WERI-Rb-1 (cell line): ENCODE data around the gene SPESP1.

Source experiments
- DNase-seq: peaks from one replicate; pipeline ENCODE4 v3.0.0-alpha.2; 2020
- H3K27ac ChIP-seq: fragments of 250-450 bp; sonication (Bioruptor Pico); 2 replicates; pipeline ENCODE4 v1.5.1; 2020; ENCODE audit warnings: mild to moderate bottlenecking, moderate library complexity
- H3K27me3 ChIP-seq: fragments of 250-450 bp; sonication (Bioruptor Pico); 2 replicates; pipeline ENCODE4 v1.5.1; 2021; ENCODE audit warnings: mild to moderate bottlenecking, low read depth, moderate library complexity; ENCODE audit not compliant: insufficient read depth, severe bottlenecking
- H3K36me3 ChIP-seq: fragments of 250-450 bp; sonication (Bioruptor Pico); 2 replicates; pipeline ENCODE4 v1.5.1; 2020; ENCODE audit warnings: mild to moderate bottlenecking, moderate library complexity
- H3K4me3 ChIP-seq: 2 replicates; pipeline ENCODE4 v1.5.1; 2011; ENCODE audit warnings: low read depth, mild to moderate bottlenecking, control low read depth, low read length
- H3K9me3 ChIP-seq: fragments of 250-450 bp; sonication (Bioruptor Pico); 2 replicates; pipeline ENCODE4 v1.5.1; 2021; ENCODE audit warnings: mild to moderate bottlenecking, moderate library complexity; ENCODE audit not compliant: severe bottlenecking
- CTCF ChIP-seq: IDR thresholded peaks from 2 replicates; pipeline ENCODE4 v1.5.1; 2011; ENCODE audit warnings: low read depth, mild to moderate bottlenecking, control low read depth, inconsistent platforms, low read length

The SPESP1 gene

DNA sequence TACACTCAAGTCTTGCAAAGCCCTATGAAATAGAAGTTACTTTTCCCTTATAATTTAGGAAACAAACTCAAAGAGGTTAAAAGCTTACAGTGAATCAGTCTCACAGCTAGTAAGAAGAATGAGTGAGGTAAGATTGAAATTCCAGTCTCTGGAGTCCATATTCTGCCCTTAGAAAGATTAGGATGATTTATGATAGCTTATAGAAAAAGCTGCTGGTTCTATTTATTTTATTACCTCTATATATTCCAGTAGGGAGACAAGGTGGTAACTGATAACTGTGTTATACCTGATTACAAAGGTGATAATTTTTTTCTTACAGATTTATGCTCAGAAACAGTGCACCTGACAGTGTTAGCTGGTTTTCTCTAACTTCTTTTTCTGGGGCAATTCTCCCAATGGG, 34.1 kb upstream of the SPESP1 start:
- no peak overlapping the region for H3K4me3 ChIP-seq

GRCh38 chr15:68897016-68897415, 33.3 kb upstream of the SPESP1 start:
- Histone ChIP-seq H3K36me3 (no peaks in the 10 kb centered on the region), H3K4me3 (no peak overlapping the region), H3K27me3 (no peaks in the 10 kb centered on the region), H3K27ac (no peak overlapping the region), H3K9me3 (no peaks in the 10 kb centered on the region)
- DNase-seq: no peak
- TF ChIP-seq CTCF: no peak

More for the DNA sequence above, 34.1 kb upstream of the SPESP1 start:
- H3K27ac ChIP-seq: no peak overlapping the region
- DNase-seq: no peak
- no peak for TF ChIP-seq CTCF
- no peaks in the 10 kb centered on the region for H3K9me3 ChIP-seq
- H3K36me3 ChIP-seq: no peaks in the 10 kb centered on the region
- no peaks in the 10 kb centered on the region for H3K27me3 ChIP-seq

GRCh38 chr15:68900027-68900426, 30.3 kb upstream of the SPESP1 start:
- no peak overlapping the region for H3K27ac ChIP-seq
- TF ChIP-seq CTCF: no peak
- no peak for DNase-seq

DNA sequence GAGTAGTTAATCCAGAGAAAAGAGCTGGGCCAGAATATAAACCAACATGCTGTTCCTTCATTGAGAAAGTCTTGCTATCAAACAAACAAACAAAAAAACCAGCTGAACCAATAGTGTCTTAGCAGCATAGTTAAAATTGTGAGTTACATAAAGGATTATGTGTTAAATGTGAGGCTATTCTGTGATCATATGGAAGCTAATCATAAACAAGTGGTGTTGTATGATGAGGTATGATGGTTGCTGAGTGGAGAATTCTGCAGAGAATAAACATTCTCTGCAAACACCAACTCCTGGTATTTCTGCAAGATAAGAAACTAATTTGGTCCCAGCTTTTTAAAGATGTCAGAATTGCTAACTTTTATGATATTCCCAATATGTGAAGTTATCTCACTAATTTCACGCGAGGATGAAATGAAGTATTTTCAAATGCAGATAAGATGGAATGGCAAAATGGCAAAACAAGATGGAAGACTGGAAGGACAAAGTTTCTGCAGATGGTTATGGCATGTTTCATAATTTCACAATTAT, 22.9 kb upstream of the SPESP1 start:
- no peak for TF ChIP-seq CTCF
- DNase-seq: no peak
- H3K4me3 ChIP-seq: no peak overlapping the region
- no peaks in the 10 kb centered on the region for H3K9me3 ChIP-seq
- H3K27ac ChIP-seq: no peak overlapping the region
- H3K36me3 ChIP-seq: no peaks in the 10 kb centered on the region
- H3K27me3 ChIP-seq: no peaks in the 10 kb centered on the region

More at GRCh38 chr15:68900027-68900426, 30.3 kb upstream of the SPESP1 start:
- Histone ChIP-seq H3K27me3 (no peaks in the 10 kb centered on the region), H3K4me3 (no peak overlapping the region), H3K9me3 (no peaks in the 10 kb centered on the region), H3K36me3 (no peaks in the 10 kb centered on the region)

DNA sequence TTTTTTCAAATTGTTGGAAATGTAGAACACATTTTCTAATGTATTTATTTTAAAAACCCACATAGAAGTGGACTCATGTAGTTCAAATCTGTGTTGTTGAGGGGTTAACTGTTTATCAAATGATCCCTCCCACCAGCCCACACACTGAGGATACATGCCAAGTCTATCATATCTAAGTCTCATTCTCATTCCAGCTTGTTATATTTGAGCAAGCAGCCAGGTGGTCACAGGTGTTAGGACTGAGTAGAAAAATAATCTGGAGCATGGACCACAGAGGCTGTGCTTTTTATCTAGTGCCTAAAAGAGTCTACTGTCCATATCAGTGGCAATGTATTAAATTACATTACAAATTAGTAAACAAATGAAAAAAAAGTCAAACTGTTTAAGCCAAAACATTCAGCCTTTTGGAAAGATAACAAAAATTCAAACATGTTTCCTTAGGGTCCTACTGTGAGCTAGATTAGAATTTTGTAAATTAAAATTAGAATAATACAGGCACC, 20.7 kb upstream of the SPESP1 start:
- Histone ChIP-seq H3K36me3 (no peaks in the 10 kb centered on the region), H3K27ac (no peak overlapping the region), H3K9me3 (no peaks in the 10 kb centered on the region), H3K4me3 (no peak overlapping the region), H3K27me3 (no peaks in the 10 kb centered on the region)
- no peak for TF ChIP-seq CTCF
- no peak for DNase-seq

DNA sequence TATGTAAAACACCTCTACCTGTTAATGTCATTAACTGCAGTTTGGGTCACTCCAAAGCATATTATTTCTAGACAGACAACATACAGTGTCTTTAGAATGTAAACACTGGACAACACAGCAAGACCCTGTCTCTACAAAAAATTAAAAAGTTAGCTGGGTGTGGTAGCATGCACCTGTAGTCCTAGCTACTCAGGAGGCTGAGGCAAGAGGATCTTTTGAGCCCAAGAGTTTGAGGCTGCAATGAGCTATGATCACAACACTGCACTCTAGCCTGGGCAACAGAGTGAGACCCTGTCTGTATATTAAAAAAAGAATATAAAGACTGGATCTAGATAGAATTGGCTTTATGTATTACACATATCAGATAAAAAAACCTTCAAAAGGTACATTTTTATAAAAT, 20.0 kb upstream of the SPESP1 start:
- no peak for TF ChIP-seq CTCF
- H3K4me3 ChIP-seq: no peak overlapping the region
- H3K27me3 ChIP-seq: no peaks in the 10 kb centered on the region
- no peaks in the 10 kb centered on the region for H3K36me3 ChIP-seq
- no peaks in the 10 kb centered on the region for H3K9me3 ChIP-seq
- no peak overlapping the region for H3K27ac ChIP-seq
- DNase-seq: no peak
